Fibroblast of the conjunctiva (primary cell): ENCODE results near the gene AGAP1.

Experiments
- DNase-seq: peaks from one replicate; pipeline ENCODE4 v3.0.0-alpha.2; 2010; ENCODE audit warnings: low read depth

AGAP1 gene

DNA sequence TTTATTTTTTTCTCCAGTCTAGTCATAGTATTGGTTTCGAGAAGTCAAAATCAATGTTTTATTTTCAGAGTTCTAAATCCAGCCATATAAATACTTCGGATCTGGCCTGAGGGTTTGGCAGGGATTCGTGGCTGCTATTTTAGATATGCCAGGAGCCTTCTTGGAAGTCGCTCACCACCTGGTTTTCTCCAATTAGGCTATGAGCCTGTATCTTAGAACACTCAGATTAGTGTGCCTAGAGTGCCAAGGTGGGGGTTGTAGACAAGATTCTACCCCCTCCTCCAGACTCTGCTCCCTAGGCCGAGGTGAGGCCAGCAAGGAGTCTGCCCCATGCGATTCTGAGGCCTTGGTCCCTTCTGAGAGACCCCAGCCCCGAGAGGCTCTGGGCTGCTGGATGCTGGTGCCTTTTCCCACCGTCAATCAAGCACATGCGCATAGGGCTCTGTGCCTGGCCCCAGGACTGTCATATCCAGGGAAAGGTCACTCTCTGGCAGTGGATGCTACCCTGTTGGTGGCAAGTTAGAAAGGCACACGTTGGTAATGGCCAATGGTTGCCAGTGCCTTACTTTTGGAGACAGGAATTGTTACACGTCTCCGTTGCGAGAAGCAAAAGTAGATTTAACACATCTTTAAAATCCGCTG is 197.1 kb downstream of the AGAP1 start:
- no peak for DNase-seq

GRCh38 chr2:235692076-235692475 is 198.2 kb downstream of the AGAP1 start:
- no peak for DNase-seq

DNA sequence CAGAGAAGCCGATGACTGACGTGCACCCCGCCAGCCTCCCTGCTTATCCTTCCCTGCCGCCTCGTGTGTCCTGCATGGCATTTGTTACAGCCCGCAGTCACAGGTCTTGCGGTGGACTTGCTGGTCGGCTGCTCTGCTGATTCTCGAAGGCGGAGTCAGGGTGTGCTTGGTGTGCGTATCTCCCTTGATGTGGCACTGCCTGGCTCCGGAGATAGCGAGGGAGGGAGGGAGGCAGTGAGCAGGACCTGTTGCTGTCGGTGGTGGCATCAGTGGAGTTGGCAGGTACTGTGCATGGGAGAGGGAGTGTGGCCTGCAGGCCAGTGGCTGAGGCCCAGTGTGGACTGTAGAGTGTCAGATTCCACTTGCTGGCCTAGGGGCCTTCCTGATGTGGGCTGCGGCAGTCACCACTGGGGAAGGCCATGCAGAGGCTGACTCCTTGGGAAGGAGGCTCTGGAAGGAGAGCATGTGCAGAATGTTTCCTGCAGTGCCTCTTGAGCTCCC is 198.9 kb downstream of the AGAP1 start:
- DNase-seq = no peak

DNA sequence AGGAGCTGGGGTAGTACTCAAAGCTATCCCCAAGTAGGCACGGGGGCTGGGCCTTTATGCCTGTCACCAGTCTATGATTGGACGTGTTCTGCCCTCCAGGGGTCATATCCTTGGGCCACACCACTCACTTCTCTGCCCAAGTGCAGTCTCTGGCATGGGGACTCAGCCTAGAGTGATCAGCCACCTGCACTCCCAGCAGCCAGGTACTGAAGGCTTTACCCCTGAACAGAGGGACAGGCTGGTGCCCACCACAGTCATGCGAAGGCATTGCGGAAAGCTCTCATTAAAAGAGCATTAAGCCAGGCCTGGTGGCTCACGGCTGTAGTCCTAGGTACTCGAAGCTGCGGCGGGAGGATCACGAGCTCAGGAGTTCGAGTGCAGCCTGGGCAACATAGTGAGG is 199.4 kb downstream of the AGAP1 start:
- DNase-seq = no peak

GRCh38 chr2:235694721-235695601 is 201.1 kb downstream of the AGAP1 start:
- no peak for DNase-seq

DNA sequence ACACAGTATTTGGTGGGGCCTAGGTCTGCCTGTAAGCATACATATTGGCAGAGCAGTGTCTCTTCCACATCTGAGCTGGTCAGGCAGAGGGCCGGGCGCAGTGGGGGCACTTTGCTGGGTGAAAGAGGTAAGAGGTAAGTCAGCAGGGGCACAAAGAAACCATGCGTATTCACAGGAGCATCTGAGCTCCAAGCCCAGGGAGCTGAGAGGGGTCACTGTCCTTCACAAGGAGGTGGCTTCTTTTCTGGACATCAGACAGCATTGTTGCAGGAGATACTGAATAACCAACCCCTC is 201.7 kb downstream of the AGAP1 start:
- no peak for DNase-seq

DNA sequence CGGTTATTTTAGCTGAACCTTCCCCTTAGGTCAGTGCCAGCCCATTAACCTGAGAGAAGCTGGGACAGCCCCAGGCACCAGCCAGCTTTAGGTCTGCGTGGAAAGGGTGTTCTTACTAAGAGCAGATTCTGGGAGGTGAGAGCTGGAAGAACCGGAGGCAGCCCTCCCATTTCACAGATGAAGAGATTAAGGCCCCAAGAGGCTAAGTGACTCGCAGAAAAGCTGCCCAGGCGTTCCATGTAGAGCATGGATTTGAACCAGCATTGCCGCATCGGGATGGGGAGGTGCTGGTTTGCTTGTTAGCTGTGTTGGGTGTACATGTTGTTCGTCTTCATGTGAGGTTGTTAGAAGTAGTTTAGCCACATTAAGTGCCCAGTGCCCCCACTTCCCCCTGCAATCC is 203.2 kb downstream of the AGAP1 start:
- DNase-seq = no peak

DNA sequence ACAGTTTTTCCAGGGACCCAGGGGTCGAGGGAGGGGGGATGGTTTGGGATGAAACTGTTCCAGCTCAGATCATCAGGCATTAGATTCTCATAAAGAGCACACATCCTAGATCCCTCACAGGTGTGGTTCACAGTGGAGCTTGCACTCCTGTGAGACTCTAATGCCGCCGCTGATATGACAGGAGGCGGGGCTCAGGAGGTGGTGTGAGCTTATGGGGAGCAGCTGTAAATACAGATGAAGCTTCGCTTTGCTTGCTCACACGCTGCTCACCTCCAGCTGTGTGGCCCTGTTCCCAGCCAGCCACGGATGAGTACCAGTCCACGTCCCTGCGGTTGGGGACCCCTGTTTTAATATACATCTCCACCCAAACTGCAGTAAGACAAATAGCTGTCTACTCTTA is 204.2 kb downstream of the AGAP1 start:
- no peak for DNase-seq

DNA sequence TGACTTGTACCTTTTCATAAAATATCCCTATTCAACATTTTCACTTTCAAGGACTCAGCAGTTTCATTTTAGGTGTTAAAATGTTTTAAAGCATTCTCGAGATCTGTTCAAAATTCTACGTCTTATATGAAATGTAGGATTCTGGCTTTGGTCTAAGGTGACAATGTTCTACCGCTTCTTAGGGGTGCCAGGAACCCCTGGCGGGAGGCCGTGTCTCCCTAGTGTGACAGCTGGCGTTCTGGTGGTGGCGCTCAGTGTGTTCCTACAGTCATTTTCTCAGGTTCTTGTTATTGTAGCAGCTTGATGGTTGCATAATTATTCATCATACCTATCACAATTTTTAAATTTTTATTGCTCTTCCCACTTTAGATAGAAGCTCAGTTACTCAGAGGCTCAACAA is 204.6 kb downstream of the AGAP1 start:
- no peak for DNase-seq

DNA sequence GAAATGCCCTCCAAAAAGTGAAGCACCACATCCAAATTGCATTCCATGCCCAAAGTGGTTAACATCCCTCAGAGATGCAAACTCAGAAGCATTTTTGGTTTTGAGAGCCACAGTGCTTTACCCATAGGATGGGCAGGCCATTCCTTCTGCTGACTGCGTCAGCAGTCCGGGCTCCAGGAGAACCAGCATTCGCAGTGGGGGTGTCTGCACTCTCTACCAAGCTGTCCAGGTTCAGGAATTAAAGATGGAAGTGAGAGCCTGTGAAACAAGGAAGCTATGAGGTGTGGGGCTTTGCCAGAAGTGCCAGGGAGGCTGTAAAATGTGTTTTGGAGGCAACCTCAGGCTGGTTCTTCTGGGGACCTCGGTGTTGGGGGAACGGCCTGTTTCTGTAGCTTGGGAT is 205.7 kb downstream of the AGAP1 start:
- DNase-seq = no peak

DNA sequence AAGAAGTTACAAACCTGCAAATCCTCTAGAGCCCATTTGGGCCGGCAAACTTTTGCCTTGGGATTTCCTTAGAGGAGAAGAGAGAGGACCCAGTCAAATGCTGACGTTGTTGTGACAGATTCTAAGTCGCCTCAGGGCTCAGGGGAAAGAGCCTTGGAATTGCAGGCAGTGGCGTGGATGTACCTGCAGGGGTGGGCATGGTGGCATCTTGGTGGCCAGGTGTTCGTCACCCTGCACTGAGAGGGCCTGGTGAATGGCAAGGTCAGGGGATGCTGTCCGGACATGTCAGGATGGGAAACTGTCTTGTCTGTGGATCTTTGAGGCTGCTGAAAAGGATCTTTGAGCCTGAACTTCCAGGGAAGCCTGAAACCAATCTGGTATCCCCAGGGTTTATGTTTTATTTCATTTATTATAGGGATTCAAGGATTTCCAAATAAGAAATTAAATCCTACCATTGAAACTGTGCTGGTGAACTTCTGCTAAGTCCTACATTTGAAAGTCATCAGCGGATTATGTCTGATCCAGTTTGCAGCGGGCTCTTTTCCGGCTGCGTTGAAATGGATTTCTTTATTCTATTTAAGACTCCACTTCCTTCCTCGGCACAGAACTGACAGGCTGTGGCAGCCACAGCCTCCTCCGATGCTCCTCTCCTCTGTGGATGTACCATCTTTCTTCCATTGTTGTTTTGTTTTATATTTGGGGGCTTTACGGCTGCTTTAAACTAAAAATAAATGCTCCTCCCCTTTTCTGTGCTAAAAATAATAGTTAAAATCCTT is 207.6 kb downstream of the AGAP1 start:
- no peak for DNase-seq

DNA sequence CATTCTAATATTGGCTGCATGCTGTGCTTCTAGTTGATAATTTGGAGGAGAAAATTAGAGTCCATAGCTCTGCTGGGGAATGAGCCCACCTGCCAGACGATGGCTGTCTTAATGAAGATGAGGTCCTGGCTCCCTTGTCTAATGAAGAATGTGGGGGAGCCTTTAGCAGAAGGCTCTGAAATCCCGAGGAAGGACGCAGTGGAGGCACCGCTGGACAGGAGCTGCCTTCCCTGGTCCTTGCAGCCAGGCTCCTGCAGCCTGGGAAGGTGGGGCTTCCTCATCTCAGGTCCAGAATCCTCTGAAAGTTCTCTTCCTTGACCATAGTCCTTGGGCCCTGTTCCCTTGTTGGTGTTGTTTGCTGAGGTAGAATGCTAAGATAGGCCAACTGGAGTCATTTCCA is 208.3 kb downstream of the AGAP1 start:
- DNase-seq = no peak

DNA sequence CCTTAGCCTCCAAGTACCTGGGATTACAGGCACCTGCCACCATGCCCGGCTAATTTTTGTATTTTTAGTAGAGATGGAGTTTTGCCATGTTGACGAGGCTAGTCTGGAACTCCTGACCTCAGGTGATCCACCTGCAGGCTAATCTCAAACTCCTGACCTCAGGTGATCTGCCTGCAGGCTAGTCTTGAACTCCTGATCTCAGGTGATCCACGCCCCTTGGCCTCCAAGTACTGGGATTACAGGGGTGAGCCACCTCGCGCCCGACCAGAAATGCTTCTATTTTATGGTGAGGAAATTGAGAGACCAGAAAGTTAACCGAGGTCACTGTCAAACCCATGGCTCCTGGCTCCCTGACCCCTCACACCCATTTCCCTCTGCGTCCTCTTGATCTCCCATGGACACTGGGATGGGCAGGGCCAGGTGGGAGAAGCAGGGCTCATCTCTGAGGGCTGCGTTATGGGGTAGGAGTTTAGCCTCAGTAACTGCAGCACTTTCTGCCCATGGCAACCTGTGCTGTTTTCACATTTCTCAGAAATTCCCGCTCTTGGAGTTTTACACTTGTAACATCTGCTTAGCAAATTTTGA is 210.0 kb downstream of the AGAP1 start:
- no peak for DNase-seq

DNA sequence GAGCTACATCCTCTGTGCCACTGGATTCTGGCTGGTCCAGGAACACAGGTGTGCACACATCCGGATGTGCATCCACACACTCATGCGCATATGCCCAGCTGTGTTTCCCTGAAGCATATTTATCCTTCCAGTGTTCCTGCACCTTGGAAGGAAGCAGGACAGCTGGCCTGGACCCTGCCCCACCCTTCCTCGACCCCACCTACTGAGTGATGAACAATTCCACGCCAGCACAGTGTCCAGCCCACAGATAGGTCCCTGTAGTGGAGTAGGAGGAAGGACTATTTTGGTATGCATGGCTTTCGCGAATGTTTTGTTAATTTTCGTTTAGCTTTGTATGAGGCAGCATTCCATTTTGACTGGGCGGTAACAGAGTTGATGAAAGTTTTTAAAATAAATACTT is 211.5 kb downstream of the AGAP1 start:
- DNase-seq = no peak

DNA sequence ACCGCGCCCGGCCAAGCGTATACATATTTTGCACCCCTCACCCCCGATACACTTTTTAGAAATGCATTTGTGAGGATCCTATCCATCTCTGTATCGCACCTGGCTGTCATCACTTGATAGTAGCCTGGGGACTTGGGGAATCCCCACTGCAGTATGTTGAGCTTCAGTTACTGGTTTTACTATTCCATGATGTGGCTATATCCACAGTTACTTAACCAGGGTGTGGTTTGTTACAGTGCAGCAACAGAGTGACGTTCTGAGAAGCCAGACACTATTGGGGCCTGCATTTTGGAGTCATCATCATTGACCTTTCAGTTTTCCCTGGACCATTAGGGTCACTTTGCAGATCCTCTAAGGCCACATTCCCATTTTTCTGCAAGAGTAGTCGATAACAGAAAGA is 212.7 kb downstream of the AGAP1 start:
- no peak for DNase-seq

DNA sequence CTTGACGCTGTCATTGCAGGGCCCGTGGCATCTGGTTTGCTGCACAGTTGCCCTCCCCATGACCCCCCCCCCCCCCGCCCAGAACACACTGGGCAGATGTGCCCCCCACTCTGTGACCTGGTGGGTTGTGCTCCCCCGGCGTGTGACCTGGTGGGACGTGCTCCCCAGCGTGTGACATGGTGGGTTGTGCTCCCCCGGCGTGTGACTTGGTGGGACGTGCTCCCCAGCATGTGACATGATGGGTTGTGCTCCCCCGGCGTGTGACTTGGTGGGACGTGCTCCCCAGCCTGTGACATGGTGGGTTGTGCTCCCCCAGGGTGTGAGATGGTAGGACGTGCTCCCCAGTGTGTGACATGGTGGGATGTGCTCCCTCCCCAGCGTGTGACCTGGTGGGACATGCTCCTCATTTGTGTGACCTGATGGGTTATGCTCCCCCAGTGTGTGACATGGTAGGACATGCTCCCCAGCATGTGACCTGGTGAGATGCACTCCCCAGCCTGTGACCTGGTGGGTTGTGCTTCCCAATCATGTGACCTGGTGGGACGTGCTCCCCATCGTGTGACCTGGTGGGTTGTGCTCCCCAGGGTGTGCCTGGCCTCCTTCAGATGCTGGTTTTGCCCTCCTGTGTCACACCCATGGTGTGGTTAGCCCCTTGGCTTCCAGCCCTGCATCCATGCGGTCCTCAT is 213.7 kb downstream of the AGAP1 start:
- DNase-seq = no peak

DNA sequence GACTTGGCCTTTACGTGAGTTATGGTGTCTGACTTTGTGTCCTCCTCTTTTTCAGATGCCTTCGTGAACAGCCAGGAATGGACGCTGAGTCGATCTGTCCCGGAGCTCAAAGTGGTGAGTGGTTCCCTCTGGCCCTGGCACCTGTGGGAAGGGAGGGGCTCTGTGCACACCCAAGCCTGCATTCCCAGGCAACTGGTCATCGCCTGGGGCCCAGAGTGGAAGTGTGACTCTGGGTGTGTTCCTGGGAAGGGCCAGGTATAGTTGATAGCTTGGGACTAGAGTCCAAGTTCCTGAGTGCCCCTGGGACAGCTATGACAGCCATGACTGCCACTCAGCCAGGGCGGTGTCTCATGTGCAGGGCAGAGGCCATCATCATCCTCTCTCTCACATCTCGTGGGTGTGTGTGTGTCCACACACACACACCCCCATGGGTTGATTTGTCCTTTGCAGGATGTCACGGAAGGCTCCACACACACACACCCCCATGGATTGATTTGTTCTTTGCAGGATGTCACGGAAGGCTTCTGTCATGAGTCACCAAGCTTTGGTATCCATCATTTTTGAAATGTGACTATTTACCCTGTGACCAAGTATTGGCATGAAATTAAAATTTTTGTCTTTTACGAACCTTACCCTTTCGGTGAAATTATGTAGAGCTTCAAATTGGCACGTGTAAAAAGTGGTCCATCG is 215.4 kb downstream of the AGAP1 start:
- DNase-seq = no peak

DNA sequence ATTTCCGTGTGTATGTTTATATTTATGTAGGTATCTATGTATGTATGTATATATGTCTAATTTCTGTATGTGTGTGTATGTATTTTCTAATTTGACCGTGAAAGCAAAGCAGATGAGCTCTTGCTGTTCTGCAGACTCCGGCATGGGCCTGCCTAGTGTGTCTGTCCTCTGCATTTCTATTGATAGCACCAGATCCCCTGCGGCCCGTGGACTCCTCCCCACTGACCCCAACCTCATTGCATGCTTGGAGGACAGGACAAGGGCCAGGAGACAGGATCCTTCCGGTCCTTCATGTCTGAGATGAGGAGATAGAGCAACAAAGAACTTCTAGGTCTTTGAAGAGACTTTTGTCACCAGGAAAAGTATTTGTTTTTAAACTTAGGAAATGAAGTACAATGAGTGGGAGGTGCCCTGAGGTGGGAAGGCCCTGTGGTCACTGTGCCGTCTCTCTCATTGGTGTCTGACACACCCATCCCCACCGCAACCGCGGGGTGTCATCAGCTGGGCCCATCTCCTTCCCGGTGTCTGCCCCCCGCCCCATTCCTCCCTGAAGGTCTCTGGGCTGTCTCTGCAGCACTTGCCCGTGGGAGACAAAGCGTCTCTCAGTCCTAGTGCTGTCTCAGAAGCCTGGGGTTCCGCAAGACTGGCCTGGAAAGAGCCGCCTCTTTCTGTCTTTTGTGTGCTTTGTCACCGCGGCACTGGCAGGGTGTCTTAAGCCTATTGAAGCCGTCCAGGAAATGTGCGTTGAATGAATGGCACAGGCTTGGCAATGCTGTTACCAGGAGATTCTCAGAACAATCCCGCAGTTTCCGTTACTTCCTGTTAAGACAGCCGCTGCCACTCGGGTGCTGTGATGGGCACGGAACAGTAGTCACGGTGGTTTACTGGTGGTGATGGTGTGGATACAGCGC is 216.4 kb downstream of the AGAP1 start:
- no peak for DNase-seq

GRCh38 chr2:235710933-235711332 is 217.1 kb downstream of the AGAP1 start:
- no peak for DNase-seq

DNA sequence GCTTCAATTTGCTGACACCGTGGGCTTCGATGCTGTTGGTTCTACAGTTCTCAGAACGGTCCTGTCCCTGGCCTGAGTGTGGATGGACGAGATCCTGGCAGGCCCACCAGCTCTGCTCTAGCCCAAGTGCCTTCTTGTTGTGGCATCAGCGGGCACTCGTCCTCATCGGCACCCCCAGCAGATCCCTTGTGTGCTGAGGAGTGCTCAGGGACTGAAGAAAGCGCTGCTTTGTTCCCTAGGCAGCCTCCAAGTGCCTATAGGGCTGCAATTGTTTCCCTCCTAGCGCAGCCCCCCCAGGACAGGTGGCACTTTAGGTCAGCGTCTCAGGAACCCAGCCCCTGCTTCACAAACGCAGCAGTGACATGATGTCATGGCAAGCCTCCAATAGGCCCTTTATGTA is 217.7 kb downstream of the AGAP1 start:
- DNase-seq = no peak
